Parathyroid adenoma (tissue), 2 donors: ENCODE measurements around the gene C14orf39.

Experiments
- H2AFZ ChIP-seq: fragments of 300-600 bp; sonication (generic); one replicate; pipeline ENCODE4 v1.7.0; 2017; ENCODE audit warnings: antibody characterized with exemption, mild to moderate bottlenecking
- H3K27ac ChIP-seq: fragments of 300-600 bp; sonication (generic); one replicate; pipeline ENCODE4 v1.7.0; 2017
- H3K27me3 ChIP-seq: fragments of 300-600 bp; sonication (generic); one replicate; pipeline ENCODE4 v1.7.0; 2017; ENCODE audit warnings: low read length; ENCODE audit not compliant: control insufficient read depth, insufficient read depth
- H3K36me3 ChIP-seq: fragments of 300-600 bp; sonication (generic); one replicate; pipeline ENCODE4 v1.7.0; 2017; ENCODE audit warnings: low read length; ENCODE audit not compliant: control insufficient read depth, insufficient read depth
- H3K4me1 ChIP-seq: fragments of 300-600 bp; sonication (generic); one replicate; pipeline ENCODE4 v1.7.0; 2017; ENCODE audit warnings: control low read depth
- H3K4me2 ChIP-seq: fragments of 300-600 bp; sonication (generic); one replicate; pipeline ENCODE4 v1.7.0; 2017; ENCODE audit warnings: low read length
- H3K4me3 ChIP-seq: fragments of 300-600 bp; sonication (generic); one replicate; pipeline ENCODE4 v1.7.0; 2017; ENCODE audit warnings: low read depth, low read length
- H3K79me2 ChIP-seq: fragments of 300-600 bp; sonication (generic); one replicate; pipeline ENCODE4 v1.7.0; 2017; ENCODE audit warnings: control low read depth
- H3K9ac ChIP-seq: fragments of 300-600 bp; sonication (generic); one replicate; pipeline ENCODE4 v1.7.0; 2017; ENCODE audit warnings: mild to moderate bottlenecking
- H3K9me3 ChIP-seq: fragments of 300-600 bp; sonication (generic); one replicate; pipeline ENCODE4 v1.7.0; 2017; ENCODE audit warnings: low read length; ENCODE audit not compliant: control insufficient read depth
- TF ChIP-seq, protein P1 (sequence below): fragments of 300-600 bp; sonication (generic); IDR thresholded peaks from one replicate; pipeline ENCODE4 v1.7.0; 2017; ENCODE audit warnings: antibody characterized with exemption, mild to moderate bottlenecking
- donor health status: primary hyperparathyroidism.

C14orf39 gene

DNA sequence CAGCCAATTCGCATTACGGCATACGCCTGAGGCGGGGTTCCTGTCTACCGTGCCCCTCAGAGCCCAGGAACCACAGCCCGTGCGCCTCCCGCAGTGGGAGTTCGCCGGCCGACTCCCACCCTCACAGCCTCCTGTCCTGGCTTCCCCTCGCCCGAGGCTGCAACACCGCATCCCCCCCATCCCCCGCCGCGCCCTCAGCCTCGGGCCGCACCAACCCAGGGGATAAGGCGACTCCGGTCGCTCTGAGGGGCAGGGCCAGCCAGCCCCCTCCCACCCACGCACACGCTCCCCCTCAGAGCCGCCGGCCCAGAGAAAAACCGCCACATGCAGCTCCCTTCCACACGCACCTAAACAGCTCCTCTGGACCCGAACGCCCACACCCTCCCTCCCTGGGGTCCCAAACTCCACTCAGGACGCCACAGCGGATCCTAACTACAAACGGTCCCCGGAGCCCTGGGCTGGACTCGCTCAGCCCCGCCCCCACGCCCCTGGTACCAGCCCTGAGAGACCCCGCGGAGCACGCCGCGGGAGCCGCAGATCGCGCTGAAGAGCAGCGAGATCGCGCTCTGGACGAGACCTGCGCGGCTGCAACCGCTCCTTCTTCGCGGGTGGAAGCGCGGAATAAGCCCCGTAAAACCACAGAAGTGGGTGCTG, at the start of gene C14orf39:
Gene C14orf39, minus strand, starts transcription at position 466 of the 654 bp plus-strand sequence. CDS start 985 bp downstream, outside the sequence.
- H3K4me3 ChIP-seq = peak within 1 kb of the TSS; percentile 43

DNA sequence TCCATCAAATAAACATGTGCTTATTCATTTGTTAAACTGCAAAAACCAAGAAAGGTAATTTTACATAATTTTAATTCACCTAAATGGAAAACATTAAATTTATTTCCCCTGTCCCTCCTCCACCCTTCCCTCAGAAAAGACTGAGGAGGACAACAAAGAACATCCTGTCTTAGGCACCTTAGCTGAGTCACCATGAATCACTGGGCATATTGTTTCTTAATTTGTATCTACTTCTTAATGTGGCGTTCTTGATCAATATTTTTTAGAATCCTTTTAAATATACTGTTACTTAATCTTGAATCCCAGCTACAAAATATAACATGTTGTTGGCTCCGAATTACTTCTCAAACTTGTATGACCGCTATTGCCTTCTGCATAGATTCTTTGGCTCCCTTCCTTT, 46.6 kb upstream of the C14orf39 start:
- Histone ChIP-seq H3K27me3 (no peaks in the 10 kb centered on the region), H3K9me3 (no peaks in the 10 kb centered on the region), H3K36me3 (no peaks in the 10 kb centered on the region), H3K9ac (no peak overlapping the region), H2AFZ (no peak overlapping the region), H3K4me2 (no peak overlapping the region), H3K4me1 (no peaks in the 10 kb centered on the region), H3K79me2 (no peaks in the 10 kb centered on the region), H3K4me3 (no peak overlapping the region), H3K27ac (no peak overlapping the region)
- TF ChIP-seq, protein P1, sequence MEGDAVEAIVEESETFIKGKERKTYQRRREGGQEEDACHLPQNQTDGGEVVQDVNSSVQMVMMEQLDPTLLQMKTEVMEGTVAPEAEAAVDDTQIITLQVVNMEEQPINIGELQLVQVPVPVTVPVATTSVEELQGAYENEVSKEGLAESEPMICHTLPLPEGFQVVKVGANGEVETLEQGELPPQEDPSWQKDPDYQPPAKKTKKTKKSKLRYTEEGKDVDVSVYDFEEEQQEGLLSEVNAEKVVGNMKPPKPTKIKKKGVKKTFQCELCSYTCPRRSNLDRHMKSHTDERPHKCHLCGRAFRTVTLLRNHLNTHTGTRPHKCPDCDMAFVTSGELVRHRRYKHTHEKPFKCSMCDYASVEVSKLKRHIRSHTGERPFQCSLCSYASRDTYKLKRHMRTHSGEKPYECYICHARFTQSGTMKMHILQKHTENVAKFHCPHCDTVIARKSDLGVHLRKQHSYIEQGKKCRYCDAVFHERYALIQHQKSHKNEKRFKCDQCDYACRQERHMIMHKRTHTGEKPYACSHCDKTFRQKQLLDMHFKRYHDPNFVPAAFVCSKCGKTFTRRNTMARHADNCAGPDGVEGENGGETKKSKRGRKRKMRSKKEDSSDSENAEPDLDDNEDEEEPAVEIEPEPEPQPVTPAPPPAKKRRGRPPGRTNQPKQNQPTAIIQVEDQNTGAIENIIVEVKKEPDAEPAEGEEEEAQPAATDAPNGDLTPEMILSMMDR = no peak

More for the DNA sequence above, at the start of gene C14orf39:
- Histone ChIP-seq H3K9me3 (no peaks in the 10 kb centered on the region), H3K36me3 (no peaks in the 10 kb centered on the region), H2AFZ (peak within 1 kb of the TSS; percentile 57), H3K9ac (no peak within 1 kb of the TSS), H3K27ac (peak within 1 kb of the TSS; percentile 58), H3K4me2 (peak within 1 kb of the TSS; percentile 65), H3K79me2 (no peaks in the 10 kb centered on the region), H3K27me3 (no peaks in the 10 kb centered on the region), H3K4me1 (no peaks in the 10 kb centered on the region)
- TF ChIP-seq, protein P1 = no peak

DNA sequence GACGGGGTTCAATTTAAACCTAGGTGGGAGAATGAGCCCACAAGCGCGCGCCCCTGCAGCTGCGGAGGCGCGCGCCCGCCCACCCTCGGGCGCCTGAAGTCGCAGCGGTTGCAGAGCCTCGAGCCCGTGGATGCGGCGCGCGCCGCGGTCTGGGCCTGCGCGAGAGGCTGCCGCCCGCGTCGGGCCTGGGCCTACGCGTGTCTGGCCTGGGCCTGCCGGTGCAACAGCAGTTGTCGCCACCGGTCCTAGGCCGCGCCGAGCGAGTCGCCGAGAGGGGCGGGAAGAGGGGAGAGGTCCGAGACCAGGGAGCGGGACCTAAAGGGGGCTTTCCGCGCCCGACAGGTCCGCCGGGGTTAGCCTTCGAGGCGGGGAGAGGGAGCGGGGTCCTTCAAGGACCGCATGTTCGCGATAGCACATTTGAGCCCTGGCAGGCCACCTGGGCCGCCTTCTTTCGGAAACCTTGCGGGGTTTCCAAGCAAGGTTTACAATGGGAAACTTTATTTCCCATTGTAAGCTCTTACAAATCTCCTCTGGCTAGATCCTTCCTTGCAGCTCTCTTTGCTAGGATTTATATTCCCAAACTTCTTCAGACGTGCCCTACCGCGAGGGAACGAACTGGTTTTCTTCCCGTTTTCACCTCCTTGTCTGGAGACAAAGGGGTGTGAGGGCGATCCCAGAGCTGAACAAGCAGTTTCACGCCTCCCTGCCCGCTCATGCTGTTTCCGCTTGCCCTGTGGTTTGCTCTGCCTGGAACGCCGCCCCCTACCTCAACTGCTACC, 29.8 kb upstream of the C14orf39 start:
- peaks cover 2% of the 10 kb centered on the region for H3K27me3 ChIP-seq
- no peak overlapping the region for H3K27ac ChIP-seq
- H3K4me3 ChIP-seq = no peak overlapping the region

GRCh38 chr14:60514741-60515491, 29.1 kb upstream of the C14orf39 start:
- Histone ChIP-seq H3K9ac (no peak overlapping the region), H3K4me3 (peak overlapping the region; percentile 49), H3K4me2 (peak overlapping the region; percentile 79), H3K4me1 (no peaks in the 10 kb centered on the region), H3K9me3 (no peaks in the 10 kb centered on the region), H3K27ac (peak overlapping the region; percentile 45), H3K27me3 (peaks cover 8% of the 10 kb centered on the region), H2AFZ (peak overlapping the region; percentile 91), H3K79me2 (no peaks in the 10 kb centered on the region), H3K36me3 (no peaks in the 10 kb centered on the region)
- TF ChIP-seq, protein P1 = peak; percentile 38

More for the DNA sequence above, 29.8 kb upstream of the C14orf39 start:
- Histone ChIP-seq H3K4me2 (peak overlapping the region; percentile 79), H3K9me3 (no peaks in the 10 kb centered on the region), H3K79me2 (no peaks in the 10 kb centered on the region), H3K9ac (no peak overlapping the region), H3K36me3 (no peaks in the 10 kb centered on the region), H3K4me1 (no peaks in the 10 kb centered on the region), H2AFZ (peak overlapping the region; percentile 91)
- TF ChIP-seq, protein P1 = no peak
